Measurements from ENCODE around the gene TMEM130. TPM values are rescaled to one million over a fixed set of nuclear protein-coding genes. Genes with fewer than 3 reads are reported as not detected.
A peak's percentile ranks its signal among the peaks of the same experiment; 100 is the strongest.

TMEM130 gene
- total and polyA plus RNA-seq, 10 of the 15 experiments (the other 5 are each of a cell fraction or from before 2014, with no cell fraction given), result 0.04 to 0.15 (median 0.11) TPM; not detected in 7

DNA sequence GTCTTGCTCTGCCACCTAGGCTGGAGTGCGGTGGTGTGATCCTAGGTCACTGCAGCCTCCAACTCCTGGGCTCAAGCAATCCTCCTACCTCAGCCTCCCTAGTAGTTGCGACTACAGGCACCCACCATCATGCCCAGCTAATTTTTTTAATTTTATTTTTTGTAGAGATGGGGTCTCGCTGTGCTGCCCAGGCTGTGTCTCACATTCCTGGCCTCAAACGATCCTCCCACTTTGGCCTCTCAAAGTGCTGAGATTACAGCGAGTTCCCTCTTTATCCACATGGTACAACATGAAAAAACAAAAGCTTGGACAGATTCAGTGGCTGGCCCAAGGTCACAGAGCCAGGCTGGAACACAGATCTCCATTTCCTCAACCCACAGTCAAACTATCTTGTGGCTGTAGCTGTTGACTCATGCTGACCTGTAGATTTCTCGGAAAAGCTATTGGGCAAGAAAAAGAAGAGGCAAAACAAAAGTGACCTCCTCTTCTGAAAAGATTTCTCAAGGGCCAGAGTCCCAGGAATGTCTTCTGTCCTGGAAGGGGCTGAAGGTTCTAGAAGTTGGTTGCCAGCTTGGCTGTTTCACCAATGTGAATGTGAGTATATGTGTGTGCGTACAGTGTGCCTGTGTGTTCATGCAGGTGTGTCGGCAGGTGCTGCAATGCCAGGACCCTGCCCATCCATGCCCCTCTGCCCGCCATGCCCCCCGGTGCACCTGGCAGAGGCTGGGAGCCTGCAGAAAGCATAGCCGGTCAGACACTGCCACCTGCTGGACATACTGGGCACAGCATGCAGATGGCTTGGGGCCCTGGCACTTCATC is 28.4 kb downstream of the TMEM130 start (continued):
- TF ChIP-seq BCL3 (IDR thresholded peaks at IDR 0.05; ENCODE audit: borderline replicate concordance, insufficient read depth, low read depth, low read length, poor library complexity, severe bottlenecking) (no peak), CREB1 (IDR thresholded peaks at IDR 0.05; ENCODE audit: low read depth) (no peak), RAD21 (IDR thresholded peaks at IDR 0.05; ENCODE audit: insufficient read depth, low read depth, low read length) (peak; percentile 97), POU2F2 (IDR thresholded peaks at IDR 0.05; ENCODE audit: borderline replicate concordance, low read depth, low read length) (peak; percentile 73; the same call in 1 of the 3 replicates), SUPT20H (IDR thresholded peaks at IDR 0.05; ENCODE audit: borderline replicate concordance, control insufficient read depth, low read depth, low read length) (no peak), BRCA1 (IDR thresholded peaks at IDR 0.05; ENCODE audit: low read depth, low read length) (no peak), PAX8 (IDR thresholded peaks at IDR 0.05) (no peak), SMAD5 (IDR thresholded peaks at IDR 0.05; ENCODE audit: low read depth) (no peak)

DNA sequence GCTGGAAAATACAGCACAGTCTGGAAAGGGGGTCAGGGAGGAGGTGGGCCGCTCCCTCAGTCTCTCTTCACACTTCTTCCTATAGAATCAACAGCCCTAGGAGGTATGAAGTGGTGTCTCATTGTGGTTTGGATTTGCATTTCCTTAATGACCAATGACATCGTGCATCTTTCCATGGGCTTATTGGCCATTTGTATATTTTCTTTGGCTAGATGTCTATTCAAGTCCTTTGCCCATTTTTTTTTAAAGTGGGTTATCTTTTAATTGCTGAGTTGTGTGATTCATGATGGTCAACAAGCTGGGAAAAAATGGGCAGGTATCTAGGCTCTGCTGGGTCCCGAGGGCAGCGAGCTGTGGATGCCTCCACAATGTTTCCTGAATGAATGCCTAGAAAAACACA is 29.1 kb downstream of the TMEM130 start:
- in situ Hi-C loops (cut with MboI) (loop anchor here (5.0 kb wide), 3 partner anchors 88 to 543 kb away; no protein-coding TSS in a partner anchor), intact Hi-C loops (cut with micrococcal nuclease; ENCODE audit: unreplicated experiment) (loop anchor here (1.0 to 5.0 kb wide), 4 partner anchors 86 to 543 kb away; no protein-coding TSS in a partner anchor)
- Histone ChIP-seq H4K20me1 (ENCODE audit: control insufficient read depth, insufficient read depth) (no peaks in the 10 kb centered on the region), H3K27ac (ENCODE audit: control insufficient read depth, insufficient read depth) (no peak overlapping the region), H3K9me3 (replicated peaks; ENCODE audit: control insufficient read depth, insufficient read depth, low read length) (no peaks in the 10 kb centered on the region), H3K27me3 (replicated peaks in 1 of 2; ENCODE audit: control insufficient read depth in 2 of 2, insufficient read depth in 2 of 2, low read length in 1 of 2) (peaks cover 0 to 2% of the 10 kb centered on the region in 2 experiments; a peak in 1 of 4 replicates), H3K36me3 (ENCODE audit: control insufficient read depth in 2 of 2, insufficient read depth in 2 of 2, low read length in 1 of 2) (no peaks in the 10 kb centered on the region), H3K4me3 (no peak overlapping the region), H3K4me1 (ENCODE audit: control insufficient read depth, insufficient read depth, low read length) (no peaks in the 10 kb centered on the region; the same call in 1 of the 2 replicates), H3K4me2 (ENCODE audit: control insufficient read depth, insufficient read depth) (no peak overlapping the region), H3K9ac (ENCODE audit: control insufficient read depth, insufficient read depth, low read length) (no peak overlapping the region), H2AFZ (ENCODE audit: control insufficient read depth, low read depth, low read length) (no peak overlapping the region), H3K79me2 (ENCODE audit: control insufficient read depth, insufficient read depth, low read length) (no peaks in the 10 kb centered on the region)
- TF ChIP-seq ZNF622 (IDR thresholded peaks at IDR 0.05) (no peak), CREM (IDR thresholded peaks at IDR 0.05; ENCODE audit: low read depth) (no peak), ATF7 (IDR thresholded peaks at IDR 0.05; ENCODE audit: low read depth) (no peak), HDAC2 (IDR thresholded peaks at IDR 0.05) (no peak), TAF1 (IDR thresholded peaks at IDR 0.05; ENCODE audit: borderline replicate concordance, low read depth, low read length) (no peak), FOXK2 (IDR thresholded peaks at IDR 0.05) (no peak), NR2C1 (IDR thresholded peaks at IDR 0.05) (no peak), JUNB (IDR thresholded peaks at IDR 0.05) (no peak), E2F4 (IDR thresholded peaks at IDR 0.05; ENCODE audit: low read depth, low read length) (no peak)
- ATAC-seq, result no peak
- ChIA-PET POLR2A (interaction anchor here (0.5 kb wide), 1 partner anchor 40 kb away, joined by 7 read pairs; no protein-coding TSS in a partner anchor), SMC1A (ENCODE audit: uncharacterized antibody, unreplicated experiment) (interaction anchor here (0.6 to 2.9 kb wide), 12 partner anchors 9 to 421 kb away, joined by 3 to 10 read pairs (median 4); no protein-coding TSS in a partner anchor), RAD21 (ENCODE audit: unreplicated experiment) (interaction anchor here (1.4 to 3.0 kb wide), 6 partner anchors 18 to 419 kb away, joined by 3 to 11 read pairs (median 7); no protein-coding TSS in a partner anchor), CTCF (interaction anchor here (0.7 to 9.2 kb wide), 23 partner anchors 9 to 421 kb away, joined by 3 to 128 read pairs (median 5); no protein-coding TSS in a partner anchor)
- WGBS (ENCODE audit: insufficient coverage, insufficient replicate concordance, low lambda C conversion rate, missing lambda C conversion rate), result 20% methylated on average over 4 of the region's 4 CpGs
- BruUV-seq (replicated peaks), result no TSS peak
- FAIRE-seq, result no peak
- no peak for DNase-seq (ENCODE audit: low read depth, low spot score)

All from GM12878 (cell line).